ENCODE measurements around the gene ATL3. TPM values are rescaled to one million over a fixed set of nuclear protein-coding genes. Genes with fewer than 3 reads are reported as not detected.

ATL3 gene
- total RNA-seq, 1 experiment from 2014 or later, result 24.0 TPM

DNA sequence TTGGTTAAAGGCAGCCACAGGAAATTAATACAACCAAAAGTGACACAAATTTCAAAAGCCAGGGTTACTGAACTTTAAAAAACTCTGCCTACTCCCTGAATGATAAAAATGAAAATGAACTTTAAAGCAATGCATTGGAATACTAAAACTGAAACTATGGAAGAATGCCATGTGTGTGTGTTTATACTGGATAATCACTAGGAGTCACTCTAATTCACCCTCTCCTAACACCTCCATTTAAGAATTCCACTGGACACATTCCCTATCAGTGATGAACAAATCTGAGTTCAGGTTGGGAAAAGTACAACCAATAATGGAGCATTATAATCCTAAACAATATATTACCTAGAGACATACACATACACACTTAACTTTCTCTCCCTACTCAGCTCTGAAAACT, 29.4 kb downstream of the ATL3 start:
- no peak overlapping the region for H3K9ac ChIP-seq (ENCODE audit: extremely low read depth, insufficient read length, low read length)
- no peaks in the 10 kb centered on the region for H3K79me2 ChIP-seq (ENCODE audit: insufficient read depth, low read length)
- no peak overlapping the region for H4K8ac ChIP-seq (replicated peaks; ENCODE audit: insufficient read length, low read depth, low read length)
- no peaks in the 10 kb centered on the region for H3K23me2 ChIP-seq (ENCODE audit: insufficient read length, low read depth, low read length, poor library complexity, severe bottlenecking)
- no peaks in the 10 kb centered on the region for H3K4me1 ChIP-seq (ENCODE audit: insufficient read depth, low read length)
- no peak for DNase-seq
- no peaks in the 10 kb centered on the region for H3K79me1 ChIP-seq (ENCODE audit: insufficient read depth, low read depth, low read length, poor library complexity, severe bottlenecking)
- no peak overlapping the region for H3K56ac ChIP-seq (ENCODE audit: insufficient read length, low read depth, low read length)
- peaks cover 13 to 55% (median 44%) of the 10 kb centered on the region in 3 experiments; a peak in 6 of 7 replicates for H3K36me3 Mint-ChIP-seq (ENCODE audit: insufficient read depth in 1 of 3, low read depth in 3 of 3)
- no peak overlapping the region for H2BK15ac ChIP-seq (ENCODE audit: low read depth, low read length)
- no peak overlapping the region for H2BK5ac ChIP-seq (ENCODE audit: insufficient read length, low read length)
- H2AK5ac ChIP-seq (ENCODE audit: insufficient read length, low read length), result no peak overlapping the region
- no peaks in the 10 kb centered on the region for H3K4me1 Mint-ChIP-seq
- no peak overlapping the region for H2BK20ac ChIP-seq (ENCODE audit: low read depth, low read length, poor library complexity, severe bottlenecking)
- H2BK120ac ChIP-seq (ENCODE audit: low read depth, low read length, poor library complexity, severe bottlenecking), result no peak overlapping the region
- no peak overlapping the region for H3K4ac ChIP-seq (ENCODE audit: low read depth, low read length)
- no peak overlapping the region for H4K5ac ChIP-seq (ENCODE audit: insufficient read length, low read depth, low read length)
- no peak overlapping the region for H3K14ac ChIP-seq (ENCODE audit: insufficient read depth, low read length)
- no peak overlapping the region for H3K23ac ChIP-seq (ENCODE audit: insufficient read length, low read depth, low read length)
- no peak overlapping the region for H3T11ph ChIP-seq (ENCODE audit: low read length)
- H4K91ac ChIP-seq (ENCODE audit: insufficient read length, low read depth, low read length), result no peak overlapping the region
- no peak overlapping the region for H3K4me2 ChIP-seq (ENCODE audit: insufficient read depth, insufficient read length, low read length)
- TF ChIP-seq, protein P1, sequence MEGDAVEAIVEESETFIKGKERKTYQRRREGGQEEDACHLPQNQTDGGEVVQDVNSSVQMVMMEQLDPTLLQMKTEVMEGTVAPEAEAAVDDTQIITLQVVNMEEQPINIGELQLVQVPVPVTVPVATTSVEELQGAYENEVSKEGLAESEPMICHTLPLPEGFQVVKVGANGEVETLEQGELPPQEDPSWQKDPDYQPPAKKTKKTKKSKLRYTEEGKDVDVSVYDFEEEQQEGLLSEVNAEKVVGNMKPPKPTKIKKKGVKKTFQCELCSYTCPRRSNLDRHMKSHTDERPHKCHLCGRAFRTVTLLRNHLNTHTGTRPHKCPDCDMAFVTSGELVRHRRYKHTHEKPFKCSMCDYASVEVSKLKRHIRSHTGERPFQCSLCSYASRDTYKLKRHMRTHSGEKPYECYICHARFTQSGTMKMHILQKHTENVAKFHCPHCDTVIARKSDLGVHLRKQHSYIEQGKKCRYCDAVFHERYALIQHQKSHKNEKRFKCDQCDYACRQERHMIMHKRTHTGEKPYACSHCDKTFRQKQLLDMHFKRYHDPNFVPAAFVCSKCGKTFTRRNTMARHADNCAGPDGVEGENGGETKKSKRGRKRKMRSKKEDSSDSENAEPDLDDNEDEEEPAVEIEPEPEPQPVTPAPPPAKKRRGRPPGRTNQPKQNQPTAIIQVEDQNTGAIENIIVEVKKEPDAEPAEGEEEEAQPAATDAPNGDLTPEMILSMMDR (conservative IDR thresholded peaks at IDR 0.05), result no peak; the same call in 2 of the 3 replicates
- no peaks in the 10 kb centered on the region for H3K27me3 ChIP-seq (ENCODE audit: insufficient read depth, low read length)
- H3K18ac ChIP-seq (ENCODE audit: insufficient read length, low read depth, low read length), result no peak overlapping the region
- no peak overlapping the region for H3K27ac ChIP-seq (ENCODE audit: insufficient read length, low read depth, low read length)
- no peaks in the 10 kb centered on the region for H3K9me3 Mint-ChIP-seq
- H3K27me3 Mint-ChIP-seq (ENCODE audit: low read depth), result no peaks in the 10 kb centered on the region
- no peak overlapping the region for H3K27ac Mint-ChIP-seq
- H4K20me1 ChIP-seq (ENCODE audit: control insufficient read depth, insufficient read depth, insufficient read length), result no peaks in the 10 kb centered on the region
- no peaks in the 10 kb centered on the region for H3K9me3 ChIP-seq (ENCODE audit: control insufficient read depth, low read depth, low read length)
- H3K4me3 Mint-ChIP-seq, result no peak overlapping the region
- no peak overlapping the region for H2AFZ ChIP-seq (ENCODE audit: low read length)
- H2BK12ac ChIP-seq (ENCODE audit: insufficient read length, low read depth, low read length), result no peak overlapping the region

Measured in H9 (cell line).